NCI-H748 (cell line): Measurements from ENCODE around the gene SEPTIN2.
"Not testable (repeated sequence)": the region's sequence is repeated elsewhere in the genome, so short reads cannot be mapped to it uniquely, and the experiment has no call there.

Experiments
- DNase-seq: peaks from one replicate; lab custom pipeline; 2025; ENCODE audit not compliant: unreplicated experiment; lab: John Stamatoyannopoulos, UW

SEPTIN2 gene

DNA sequence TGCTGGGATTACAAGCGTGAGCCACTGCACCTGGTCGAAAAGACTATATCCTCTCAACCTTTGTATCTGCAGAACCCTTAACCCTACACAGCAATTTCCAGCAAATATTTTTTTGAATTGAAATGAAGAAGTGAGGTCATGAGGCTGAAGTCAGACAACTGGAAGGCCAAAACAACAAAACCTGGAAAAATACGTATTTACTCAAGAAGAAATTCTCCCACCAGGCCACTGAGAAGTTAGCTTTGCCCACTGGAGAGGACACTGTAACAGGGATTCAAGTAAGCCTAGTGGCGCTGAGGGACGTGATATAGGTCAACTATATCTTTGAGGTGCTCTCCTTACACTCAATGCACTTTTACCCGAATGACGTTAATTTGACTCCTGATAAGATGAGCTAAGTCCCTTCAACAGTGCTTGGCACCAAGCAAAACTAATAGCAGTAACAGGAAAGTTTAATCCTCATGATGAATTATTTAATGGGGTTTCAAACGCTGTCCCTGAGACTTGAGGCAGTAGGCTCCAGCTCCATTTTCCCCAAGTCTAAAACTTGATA lies 2.1 kb upstream of the SEPTIN2 start:
- no peak for DNase-seq

DNA sequence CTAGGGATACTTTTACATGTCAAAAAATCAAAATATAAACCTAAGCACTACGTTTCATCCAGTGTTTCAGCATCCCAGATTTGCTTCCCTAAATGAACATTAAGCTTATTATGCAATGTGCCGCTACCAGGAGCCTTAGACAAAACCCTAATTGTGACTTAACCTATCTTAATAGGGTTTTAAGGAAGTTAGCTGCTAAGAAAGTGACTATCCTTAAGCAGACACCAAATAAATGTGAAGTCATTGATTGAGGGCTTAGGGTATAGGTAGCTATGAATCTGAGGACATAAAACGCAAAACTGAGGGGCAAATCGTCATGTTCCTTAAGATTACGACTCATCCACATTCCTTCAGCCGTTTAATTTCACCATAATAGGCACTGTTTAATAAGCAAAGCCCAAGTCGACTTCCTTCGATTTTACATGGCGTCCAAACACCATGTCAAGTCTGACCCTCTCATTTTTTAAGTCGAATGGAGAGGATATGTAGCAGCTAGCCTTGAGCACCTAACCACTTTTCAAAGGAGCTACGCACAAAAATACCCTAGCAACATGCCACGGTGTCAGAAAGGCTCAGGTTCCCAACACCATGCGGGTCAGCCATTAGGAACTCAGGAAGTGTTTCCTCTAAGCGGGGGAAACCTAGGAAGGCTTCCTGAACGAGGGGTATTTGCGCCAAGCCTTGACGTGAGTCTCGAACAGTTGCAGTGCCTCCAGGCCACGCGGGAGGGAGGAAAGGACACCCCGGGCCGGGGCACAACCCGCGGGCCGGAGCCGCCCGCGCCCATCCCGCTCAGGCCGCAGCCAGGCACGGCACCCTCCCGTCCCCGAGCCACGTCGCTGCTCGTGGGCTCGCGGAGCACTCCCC lies 1.3 kb upstream of the SEPTIN2 start:
- peak; percentile 77 for DNase-seq

DNA sequence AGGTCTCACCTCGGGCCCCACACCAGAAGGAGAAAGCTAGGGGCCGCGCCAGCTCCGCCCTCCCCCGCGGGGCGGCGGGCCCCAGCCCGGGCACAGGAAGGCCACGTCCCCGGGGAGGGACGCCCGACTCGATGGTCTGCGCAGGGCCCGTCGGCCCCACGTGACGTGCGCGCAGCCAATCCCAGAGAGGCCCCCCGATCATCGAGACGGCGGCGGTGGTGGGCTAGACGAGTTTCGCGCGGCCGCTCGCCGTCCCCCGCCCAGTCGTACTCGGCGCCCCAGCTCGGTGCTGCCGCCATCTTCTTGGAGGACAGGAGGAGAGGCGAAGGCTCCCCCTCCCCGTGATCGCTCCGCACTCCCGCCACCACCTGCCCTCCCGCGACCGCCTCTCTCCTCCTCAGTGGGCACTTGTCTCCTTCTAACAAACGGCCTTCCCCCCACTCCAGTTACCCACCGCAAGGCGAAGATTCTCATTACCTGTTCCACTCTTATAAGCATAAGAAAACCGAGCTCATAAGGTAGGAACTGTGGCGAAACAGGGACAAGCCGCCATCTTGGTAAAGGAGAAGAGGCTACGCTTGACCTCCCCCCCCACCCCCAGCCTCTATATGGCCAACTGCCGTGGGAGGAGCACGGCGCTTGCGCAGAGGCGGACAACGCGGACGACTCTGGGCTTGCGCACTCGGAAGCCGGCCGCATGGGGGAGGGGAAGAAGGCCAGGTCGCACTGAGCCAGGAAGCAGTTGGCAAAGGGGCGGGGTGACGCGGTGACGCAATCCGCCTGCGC lies 439 bp upstream of the SEPTIN2 start, which contains the start of gene HDLBP:
Gene HDLBP, minus strand, starts transcription at position 580 of the 786 bp plus-strand sequence. CDS start 48,803 bp downstream, outside the sequence.
- DNase-seq: peak; percentile 98

DNA sequence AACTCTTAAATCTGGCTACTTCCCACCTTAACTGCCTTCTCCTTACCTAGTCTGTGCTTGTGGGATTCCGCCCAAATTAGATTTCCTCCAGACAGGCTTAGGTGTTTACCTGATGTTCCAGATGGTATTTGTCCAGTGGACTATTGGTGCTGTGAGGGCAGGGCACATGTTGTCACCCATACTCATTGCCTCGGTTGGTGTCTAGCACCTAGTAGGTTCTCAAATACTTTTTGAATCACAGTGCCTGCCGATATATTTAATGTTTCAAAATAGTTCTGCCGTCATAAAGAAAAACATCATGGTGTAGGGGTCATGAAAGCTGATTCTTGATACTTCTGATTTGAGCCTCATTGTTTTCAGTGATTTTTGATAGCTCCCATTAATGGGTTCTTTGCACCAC lies 1.1 kb downstream of the SEPTIN2 start:
- no peak for DNase-seq

DNA sequence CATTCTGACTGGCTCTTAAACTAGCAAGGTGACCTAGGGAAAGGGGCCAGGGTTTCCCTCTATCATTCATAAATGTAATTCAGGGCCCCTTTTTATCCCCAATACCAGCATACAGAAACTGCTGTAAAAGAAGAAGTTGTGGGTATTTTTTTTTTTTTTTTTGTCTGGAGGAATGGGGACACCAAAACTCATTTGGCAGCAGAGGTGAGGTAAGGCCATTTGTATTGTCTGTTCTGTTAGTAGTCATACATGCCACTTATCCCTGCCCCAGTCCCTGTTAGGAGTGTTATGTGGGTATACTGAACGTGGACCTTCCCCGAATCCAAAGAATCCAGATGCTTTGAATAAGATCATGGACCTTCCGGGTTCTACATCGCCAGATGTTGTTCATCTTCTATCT lies 1.7 kb downstream of the SEPTIN2 start:
- DNase-seq: no peak

DNA sequence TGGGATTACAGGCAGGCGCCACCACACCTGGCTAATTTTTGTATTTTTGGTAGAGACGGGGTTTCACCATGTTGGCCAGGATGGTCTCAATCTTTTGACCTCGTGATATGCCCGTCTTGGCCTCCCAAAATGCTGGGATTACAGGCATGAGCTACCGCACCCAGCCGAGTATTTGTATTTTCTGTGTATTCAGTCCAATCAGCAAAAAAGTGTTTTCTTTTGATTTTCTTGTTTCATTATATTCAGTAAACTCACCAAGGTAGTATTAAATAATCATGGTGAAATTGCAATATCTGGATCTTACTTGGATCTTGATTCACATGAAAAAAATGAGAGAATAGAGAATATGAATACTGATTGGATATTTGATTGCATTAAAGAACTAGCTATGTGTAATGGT lies 3.1 kb downstream of the SEPTIN2 start:
- not testable (repeated sequence) for DNase-seq

DNA sequence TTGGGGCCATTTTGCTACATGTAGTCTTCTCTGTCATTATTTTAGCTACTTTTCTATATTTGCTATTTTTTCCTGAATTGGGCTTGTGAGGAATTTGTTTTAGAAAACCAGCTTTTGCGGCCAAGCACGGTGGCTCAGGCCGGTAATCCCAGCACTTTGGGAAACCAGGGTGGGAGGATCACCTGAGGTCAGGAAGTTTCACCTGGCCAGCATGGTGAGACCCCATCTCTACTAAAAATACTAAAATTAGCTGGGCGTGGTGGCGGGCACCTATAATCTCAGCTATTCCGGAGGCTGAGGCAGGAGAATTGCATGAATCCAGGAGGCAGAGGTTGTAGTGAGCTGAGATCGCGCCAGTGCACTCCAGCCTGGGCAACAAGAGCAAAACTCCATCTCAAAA lies 4.7 kb downstream of the SEPTIN2 start:
- no peak for DNase-seq

DNA sequence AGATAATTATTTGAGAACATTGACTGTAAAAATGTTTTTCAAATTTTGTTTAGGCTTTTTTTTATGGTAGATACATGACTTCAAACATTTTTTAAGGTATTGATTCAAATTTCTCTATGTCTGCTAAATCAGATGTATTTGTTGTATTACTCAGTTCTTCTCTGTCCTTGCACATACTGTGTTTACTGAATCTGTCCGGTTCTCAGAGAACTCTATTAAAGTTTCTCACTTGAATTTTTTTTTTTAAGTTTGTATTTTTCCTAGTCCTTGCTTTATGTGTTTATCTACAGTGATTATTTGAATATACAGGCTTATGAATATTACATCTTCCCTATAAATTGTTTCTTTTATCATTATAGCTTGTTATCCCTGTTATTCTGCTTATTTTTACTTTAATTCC lies 5.3 kb downstream of the SEPTIN2 start:
- no peak for DNase-seq

DNA sequence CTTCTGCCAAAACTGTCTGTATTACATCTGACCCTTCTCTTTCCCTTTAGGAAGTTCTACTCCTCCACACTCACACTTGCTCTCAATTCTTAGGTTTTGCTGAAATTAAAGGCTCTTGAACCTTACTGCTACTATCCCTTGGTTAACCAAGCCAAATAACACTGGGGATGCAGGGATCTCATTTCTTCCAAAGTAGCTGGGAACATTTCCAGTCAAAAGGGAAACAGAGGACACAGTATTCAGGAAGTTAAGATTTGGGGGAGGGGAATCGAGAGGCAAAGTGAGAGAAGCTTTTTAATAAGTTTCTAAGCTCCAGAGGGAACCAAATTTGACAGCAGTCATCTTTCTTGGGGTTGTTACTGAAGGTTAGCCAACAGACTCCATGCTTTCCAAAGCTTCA lies 6.2 kb downstream of the SEPTIN2 start:
- DNase-seq: no peak

DNA sequence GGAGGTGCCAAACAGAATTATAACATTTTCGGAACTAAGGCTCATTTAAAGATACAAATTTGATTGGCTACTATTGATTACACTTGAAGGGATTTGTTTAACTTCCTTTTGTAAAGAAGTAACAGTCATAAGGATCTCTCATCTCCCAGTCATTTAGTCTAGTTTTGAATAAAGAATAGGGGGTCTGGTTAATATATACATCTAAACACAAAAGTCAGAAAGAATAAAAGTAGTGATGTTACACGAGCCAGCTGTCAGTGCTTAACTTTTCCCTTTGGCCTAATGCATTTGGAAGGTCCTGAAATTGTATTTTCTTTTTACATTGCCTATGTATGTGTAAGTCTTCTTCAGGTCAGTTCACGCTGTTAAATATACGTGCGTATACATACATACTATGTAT lies 8.1 kb downstream of the SEPTIN2 start:
- no peak for DNase-seq

DNA sequence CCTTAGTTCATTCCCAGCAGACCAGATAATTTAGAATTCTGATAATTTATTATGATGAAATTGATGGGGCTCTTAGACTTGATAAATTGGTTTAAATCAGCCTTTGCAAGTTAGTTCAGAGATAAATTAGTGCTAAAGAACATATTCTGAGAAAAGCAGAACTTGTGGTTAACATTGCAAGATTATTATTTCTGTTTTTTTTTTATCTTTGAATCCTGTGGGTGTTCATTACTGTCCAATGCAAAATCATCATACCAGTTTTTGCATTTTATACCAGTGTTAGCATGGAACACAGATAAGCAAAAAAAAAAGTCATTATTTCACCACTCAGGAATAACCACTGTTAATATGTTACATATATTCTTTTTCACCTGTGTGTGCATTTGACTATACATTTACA lies 9.1 kb downstream of the SEPTIN2 start:
- DNase-seq: no peak

DNA sequence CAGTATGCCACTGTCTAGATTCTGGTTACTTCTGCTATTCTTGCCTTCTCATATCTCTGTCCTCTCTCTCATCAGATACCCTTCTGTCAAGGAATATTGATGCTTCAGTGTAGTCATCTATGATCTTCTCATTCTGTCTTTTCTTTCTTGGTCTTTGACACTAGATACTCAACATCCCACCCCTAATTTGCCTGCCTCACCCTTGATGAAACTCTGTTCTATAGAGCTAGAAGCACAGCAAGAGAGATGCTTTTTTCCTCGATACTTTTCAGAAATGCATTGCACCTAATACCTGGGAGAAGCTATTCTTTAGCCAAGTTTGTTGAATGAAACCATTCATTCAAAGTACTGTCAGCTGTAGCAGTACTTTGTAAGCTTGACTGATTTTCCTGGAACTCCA lies 9.5 kb downstream of the SEPTIN2 start:
- DNase-seq: no peak

DNA sequence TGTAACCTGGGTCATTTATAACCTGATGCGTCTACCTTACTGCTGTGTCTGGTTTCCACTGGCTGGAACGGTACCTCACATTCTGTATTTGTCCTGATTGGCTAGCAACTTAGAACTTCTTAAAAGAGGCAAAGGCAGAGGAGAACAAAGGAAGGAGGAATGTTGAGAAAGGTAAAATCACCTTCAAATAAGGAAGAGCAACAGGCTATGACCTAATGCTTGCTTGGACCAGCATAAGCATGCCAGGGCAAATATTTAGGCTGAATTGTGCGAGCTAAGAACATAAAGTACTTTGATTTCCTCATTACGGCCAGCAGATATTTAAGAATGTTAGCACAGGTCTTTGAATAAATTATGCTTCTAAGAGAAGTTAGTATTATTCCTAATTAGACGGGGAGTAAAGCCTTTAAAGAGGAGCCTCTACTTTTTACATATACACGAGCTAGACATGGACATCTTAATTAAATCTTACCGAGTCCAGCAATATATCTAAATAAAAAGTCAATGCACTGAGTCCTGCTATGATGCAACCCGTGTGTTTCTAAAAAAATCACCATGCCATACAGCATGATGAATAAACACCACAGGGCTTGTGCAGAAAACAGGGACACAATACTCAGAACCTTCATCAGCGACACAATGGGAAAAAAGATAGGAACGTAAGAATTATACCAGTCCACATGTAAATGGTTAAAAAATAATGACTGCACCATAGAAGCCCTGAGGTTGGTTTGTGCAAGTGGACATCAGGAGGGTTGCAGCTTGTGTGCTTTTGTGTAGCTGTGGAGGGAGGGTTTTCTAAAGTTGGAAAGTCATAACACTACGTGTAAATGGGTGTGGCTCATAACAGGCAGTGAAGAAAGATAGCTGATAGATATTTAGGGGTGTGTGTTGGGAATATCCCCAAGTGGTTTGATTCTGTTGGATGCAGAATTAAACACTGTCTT lies 14.2 kb downstream of the SEPTIN2 start:
- DNase-seq: no peak

DNA sequence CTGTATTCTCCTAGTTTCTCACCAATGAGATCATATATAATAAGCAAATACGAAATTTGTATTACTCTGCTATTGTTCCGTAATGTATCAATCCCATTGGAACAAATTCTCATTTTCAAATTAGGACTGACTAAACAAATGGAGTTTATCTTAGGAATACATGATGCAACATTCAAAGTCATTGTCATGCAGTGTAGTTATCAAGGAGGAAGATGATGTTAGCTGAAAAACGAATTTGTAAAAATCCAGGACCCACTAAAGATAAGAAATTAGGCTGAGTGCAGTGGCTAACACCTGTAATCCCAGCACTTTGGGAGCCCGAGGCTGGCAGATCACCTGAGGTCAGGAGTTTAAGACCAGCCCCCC lies 14.9 kb downstream of the SEPTIN2 start:
- no peak for DNase-seq

DNA sequence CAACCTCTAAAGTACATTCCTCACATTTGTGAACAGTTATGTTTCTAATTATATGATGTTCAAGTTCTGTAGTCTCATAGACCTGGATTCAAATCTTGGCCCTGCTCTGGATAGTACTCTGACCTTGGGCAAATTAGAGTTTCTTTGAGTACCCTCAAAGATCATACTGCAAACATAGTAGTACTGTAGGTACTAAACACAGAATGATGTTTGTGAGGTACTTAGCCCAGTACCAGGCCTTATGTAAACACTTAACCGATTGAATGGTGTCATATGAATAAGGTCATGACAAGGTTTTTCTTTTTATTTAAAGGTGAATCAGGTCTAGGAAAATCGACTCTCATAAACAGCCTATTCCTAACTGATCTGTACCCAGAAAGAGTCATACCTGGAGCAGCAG lies 19.1 kb downstream of the SEPTIN2 start:
- no peak for DNase-seq

DNA sequence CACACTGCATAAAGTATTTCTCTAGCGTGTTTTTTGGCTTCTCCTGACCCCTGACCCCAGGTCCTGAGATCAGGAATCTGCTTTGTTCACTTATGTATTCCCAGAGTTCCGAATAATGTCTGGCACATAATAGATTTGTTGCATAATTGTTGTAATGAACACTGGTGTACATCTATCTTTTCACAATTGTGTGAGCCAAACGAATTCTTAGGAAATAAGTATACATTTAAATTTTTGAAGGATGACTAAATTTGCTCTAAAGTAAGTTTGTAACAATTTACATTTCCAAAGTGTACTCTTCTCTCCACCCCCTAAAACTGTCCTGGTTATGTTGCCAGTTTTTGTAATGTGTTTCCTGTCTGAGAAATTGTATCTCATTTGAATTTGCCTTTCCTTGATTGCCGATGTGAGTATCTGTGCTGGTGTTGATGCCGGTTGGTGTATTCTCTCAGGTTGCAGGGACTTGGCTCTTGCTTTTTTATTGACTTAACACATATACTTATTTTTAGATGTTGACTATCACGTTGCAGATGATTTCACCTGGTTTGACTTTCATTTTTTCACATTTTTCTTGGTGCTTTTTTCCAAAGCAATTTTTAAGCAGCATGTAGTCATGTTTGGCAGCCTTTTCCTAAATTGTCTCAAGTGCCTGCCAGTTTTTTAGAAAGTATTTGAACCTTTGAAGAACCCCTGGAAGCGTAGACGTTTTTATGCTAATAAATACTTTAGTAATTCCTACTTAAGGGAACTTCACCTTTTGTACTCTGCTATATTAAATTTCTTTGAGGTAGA lies 24.3 kb downstream of the SEPTIN2 start:
- no peak for DNase-seq

DNA sequence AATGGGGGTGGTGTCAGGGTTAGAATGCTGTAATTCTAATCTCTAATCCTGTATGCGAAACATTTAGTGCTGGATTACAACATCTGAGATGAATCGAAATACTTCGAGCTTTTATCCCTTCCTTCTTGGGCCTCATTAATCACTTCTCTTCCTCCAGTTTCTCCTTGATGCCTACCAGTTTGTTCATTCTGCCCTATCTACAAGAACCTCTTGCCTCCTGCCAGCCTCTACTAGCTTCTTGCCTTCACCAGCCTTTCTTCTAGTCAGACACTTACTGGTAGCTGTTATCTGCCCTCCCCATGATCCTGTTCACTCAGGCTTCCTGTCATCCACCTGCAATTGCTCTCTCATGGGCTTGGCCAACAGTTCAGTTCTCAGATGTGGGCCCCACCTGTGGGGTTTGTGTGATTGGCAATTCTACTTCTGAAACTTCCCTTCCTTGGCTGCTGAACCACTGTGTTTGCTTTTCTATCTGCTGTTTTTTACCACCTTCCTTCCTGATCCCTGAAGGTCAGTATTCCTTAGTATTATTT lies 25.0 kb downstream of the SEPTIN2 start:
- no peak for DNase-seq

DNA sequence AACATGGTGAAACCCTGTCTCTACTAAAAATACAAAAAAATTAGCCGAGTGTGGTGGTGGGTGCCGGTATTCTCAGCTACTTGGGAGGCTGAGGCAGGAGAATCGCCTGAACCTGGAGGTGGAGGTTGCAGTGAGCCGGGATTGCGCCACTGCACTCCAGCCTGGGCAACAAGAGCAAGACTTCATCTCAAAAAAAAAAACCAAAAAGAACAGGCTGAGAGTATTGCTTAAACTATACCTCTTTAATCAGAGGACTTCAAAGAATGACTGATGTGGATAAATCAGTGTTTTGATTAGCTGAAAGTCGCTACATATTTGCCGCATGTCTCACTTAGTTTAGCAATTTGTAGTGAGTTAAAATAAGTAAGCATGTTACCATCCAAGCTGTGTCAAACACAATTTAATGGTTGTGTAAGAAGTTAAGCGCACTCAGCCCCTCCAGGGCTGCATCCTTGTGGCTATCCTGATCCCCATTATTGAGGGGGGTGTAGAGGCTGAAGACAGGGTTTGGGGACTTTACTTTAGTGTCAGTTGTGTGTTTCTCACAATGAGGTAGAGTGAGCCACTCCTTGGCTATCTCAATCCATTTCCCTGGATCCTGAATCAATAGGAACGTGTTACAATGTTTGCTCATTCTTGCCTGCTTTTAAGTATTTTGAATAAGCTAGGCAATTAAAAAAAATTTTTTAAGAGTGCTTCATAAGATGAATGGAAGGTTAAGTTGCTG lies 29.4 kb downstream of the SEPTIN2 start:
- DNase-seq: no peak

DNA sequence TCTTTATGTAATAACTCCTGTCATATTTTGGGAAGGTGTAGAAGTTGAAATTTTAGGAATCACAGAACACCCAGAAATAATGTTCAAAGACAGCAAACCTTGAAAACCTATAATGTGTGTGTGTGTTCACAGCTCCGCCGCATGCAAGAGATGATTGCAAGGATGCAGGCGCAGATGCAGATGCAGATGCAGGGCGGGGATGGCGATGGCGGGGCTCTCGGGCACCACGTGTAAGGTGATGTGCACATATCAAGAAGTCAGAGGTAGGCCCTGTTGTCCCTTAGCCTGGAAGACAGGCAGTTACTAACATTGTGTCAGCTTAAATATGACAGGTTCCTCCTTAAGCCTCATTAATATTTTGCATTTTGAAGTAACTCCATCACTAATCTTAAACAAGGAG lies 34.2 kb downstream of the SEPTIN2 start:
- no peak for DNase-seq
